Measurements from ENCODE around the gene GRIP2.

The GRIP2 gene

DNA sequence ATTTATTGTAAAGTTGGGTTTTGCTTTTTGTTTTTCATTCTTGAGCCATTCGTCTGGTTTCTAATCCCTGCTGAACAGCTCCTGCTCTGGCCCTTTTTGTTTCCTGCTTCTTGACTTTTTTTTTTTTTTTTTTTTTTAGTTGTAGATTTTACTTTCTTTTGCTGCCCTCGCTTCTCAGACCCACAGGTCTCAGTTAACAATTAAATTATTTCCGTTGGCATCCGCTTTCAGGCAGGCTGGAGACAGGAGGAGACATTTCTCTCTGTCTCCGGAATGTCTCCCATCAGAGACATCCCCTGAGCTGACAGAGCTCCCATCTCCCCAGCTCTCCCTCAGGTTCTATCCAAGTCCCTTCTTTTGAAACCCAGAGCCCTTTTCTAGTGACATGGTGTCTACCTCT lies 69.1 kb downstream of the GRIP2 start:
- TF ChIP-seq NFRKB (IDR thresholded peaks at IDR 0.05), result no peak
- no peak for TF ChIP-seq SP1 (IDR thresholded peaks at IDR 0.05)
- no peak for TF ChIP-seq ELF4 (IDR thresholded peaks at IDR 0.05)
- TF ChIP-seq BHLHE40 (IDR thresholded peaks at IDR 0.05; ENCODE audit: borderline replicate concordance), result no peak
- no peak for TF ChIP-seq FOXA1 (IDR thresholded peaks at IDR 0.05)
- TF ChIP-seq CTBP1 (IDR thresholded peaks at IDR 0.05; ENCODE audit: borderline replicate concordance), result no peak
- no peak for TF ChIP-seq SUZ12 (IDR thresholded peaks at IDR 0.05)
- no peak for TF ChIP-seq TARDBP (IDR thresholded peaks at IDR 0.05)
- TF ChIP-seq, protein P1, sequence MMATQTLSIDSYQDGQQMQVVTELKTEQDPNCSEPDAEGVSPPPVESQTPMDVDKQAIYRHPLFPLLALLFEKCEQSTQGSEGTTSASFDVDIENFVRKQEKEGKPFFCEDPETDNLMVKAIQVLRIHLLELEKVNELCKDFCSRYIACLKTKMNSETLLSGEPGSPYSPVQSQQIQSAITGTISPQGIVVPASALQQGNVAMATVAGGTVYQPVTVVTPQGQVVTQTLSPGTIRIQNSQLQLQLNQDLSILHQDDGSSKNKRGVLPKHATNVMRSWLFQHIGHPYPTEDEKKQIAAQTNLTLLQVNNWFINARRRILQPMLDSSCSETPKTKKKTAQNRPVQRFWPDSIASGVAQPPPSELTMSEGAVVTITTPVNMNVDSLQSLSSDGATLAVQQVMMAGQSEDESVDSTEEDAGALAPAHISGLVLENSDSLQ (IDR thresholded peaks at IDR 0.05), result no peak
- TF ChIP-seq ZNF384 (IDR thresholded peaks at IDR 0.05), result no peak
- TF ChIP-seq LEF1 (IDR thresholded peaks at IDR 0.05; ENCODE audit: borderline replicate concordance), result no peak
- TF ChIP-seq HDGF (IDR thresholded peaks at IDR 0.05; ENCODE audit: borderline replicate concordance), result no peak
- no peak for TF ChIP-seq L3MBTL2 (conservative IDR thresholded peaks at IDR 0.05)
- no peak for TF ChIP-seq ARNT (IDR thresholded peaks at IDR 0.05)
- no peak for DNase-seq (ENCODE audit: extremely low spot score)
- POLR2A ChIA-PET, result no interaction called here
- CTCF ChIA-PET, result no interaction called here

DNA sequence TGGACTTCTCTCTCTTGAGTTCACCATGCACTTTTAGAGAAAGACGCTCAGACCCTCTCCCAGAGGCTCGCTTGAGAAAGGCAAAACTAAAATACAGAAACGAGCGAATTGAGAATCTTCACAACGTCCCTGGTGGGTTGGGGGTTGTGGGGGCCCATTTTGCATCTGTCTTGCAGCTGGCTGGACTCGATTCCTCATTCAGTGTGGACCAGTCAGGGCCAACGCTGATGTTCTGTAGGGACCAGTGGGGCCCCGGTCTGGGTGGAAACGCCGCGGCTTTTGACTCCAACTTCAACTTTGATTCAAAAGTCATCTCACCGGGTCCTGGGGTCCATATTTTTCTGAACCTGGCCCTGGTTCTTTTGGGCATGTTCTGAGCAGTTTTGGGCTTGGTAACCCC lies 69.7 kb downstream of the GRIP2 start:
- no peak for DNase-seq (ENCODE audit: extremely low spot score)
- ChIA-PET POLR2A (no interaction called here), CTCF (no interaction called here)
- TF ChIP-seq ZNF384 (IDR thresholded peaks at IDR 0.05) (no peak), HDGF (IDR thresholded peaks at IDR 0.05; ENCODE audit: borderline replicate concordance) (no peak), FOXM1 (IDR thresholded peaks at IDR 0.05; ENCODE audit: borderline replicate concordance) (no peak), SUZ12 (IDR thresholded peaks at IDR 0.05) (no peak), BHLHE40 (IDR thresholded peaks at IDR 0.05; ENCODE audit: borderline replicate concordance) (no peak), NFRKB (IDR thresholded peaks at IDR 0.05) (no peak)

DNA sequence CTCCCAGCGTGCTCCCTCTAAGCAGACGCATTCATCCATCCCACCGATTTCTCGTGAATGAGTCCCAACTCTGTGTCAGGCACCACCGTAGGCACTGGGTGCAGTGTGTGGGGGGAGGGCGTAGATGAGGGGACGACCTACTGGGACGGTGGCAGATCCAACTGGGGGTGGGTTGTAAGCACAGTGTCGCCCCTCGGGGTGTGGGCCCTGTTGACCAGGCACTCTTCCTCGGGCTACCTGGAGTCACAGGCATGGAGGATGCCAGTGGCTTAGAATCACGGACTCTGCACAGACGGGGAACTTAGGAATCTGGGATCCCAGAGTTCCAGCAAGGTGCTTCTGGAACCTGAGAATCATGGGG lies 71.5 kb downstream of the GRIP2 start:
- TF ChIP-seq LEF1 (IDR thresholded peaks at IDR 0.05; ENCODE audit: borderline replicate concordance) (no peak), CTBP1 (IDR thresholded peaks at IDR 0.05; ENCODE audit: borderline replicate concordance) (no peak), FOXA1 (IDR thresholded peaks at IDR 0.05) (no peak), BHLHE40 (IDR thresholded peaks at IDR 0.05; ENCODE audit: borderline replicate concordance) (no peak), NFRKB (IDR thresholded peaks at IDR 0.05) (no peak), ELF4 (IDR thresholded peaks at IDR 0.05) (no peak), ARNT (IDR thresholded peaks at IDR 0.05) (no peak), SUZ12 (IDR thresholded peaks at IDR 0.05) (no peak), SP1 (IDR thresholded peaks at IDR 0.05) (no peak), FOXK2 (IDR thresholded peaks at IDR 0.05) (no peak), TARDBP (IDR thresholded peaks at IDR 0.05) (no peak), L3MBTL2 (conservative IDR thresholded peaks at IDR 0.05) (no peak)
- DNase-seq (ENCODE audit: extremely low spot score), result no peak
- ChIA-PET POLR2A (no interaction called here), CTCF (interaction anchor here (0.7 to 2.2 kb wide), 12 partner anchors 9 to 271 kb away, joined by 3 to 12 read pairs (median 5); no protein-coding TSS in a partner anchor)

DNA sequence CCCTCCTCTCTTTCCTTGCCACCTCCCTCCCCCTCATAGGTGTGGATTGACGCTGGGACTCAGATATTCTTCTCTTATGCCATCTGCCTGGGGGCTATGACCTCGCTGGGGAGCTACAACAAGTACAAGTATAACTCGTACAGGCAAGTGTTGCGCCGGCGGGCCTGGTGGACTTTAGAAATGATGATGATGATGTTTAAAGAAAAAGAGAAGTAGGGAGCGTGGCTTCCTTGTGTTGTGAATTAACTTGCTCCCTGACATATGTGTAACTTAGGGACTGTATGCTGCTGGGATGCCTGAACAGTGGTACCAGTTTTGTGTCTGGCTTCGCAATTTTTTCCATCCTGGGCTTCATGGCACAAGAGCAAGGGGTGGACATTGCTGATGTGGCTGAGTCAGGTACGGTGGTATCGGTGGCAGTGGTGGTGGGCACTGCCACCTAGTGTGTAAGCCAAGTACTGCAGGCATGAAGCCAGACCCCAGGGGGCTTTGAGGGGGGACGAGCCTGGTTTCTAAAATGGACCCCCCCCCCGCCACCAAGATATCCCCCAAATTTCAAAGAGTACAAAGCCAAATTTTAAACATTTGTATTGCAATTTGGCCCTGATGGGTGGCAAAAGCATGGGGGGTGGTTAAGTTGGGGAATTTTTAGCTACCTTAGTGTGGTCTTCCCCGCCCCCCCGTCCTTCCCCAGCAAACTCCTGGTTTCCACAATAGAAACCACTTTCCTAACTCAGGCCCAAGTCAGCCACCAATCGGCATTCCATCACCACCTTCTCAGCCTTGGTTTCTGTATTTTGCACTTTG lies 72.1 kb downstream of the GRIP2 start:
- TF ChIP-seq FOXM1 (IDR thresholded peaks at IDR 0.05; ENCODE audit: borderline replicate concordance) (peak; percentile 63; the same call in 1 of the 2 replicates), ZNF384 (IDR thresholded peaks at IDR 0.05) (no peak)
- ChIA-PET CTCF (interaction anchor here (0.7 to 2.2 kb wide), 14 partner anchors 9 to 271 kb away, joined by 3 to 12 read pairs (median 4); no protein-coding TSS in a partner anchor), POLR2A (no interaction called here)
- DNase-seq (ENCODE audit: extremely low spot score), result peak; percentile 85

DNA sequence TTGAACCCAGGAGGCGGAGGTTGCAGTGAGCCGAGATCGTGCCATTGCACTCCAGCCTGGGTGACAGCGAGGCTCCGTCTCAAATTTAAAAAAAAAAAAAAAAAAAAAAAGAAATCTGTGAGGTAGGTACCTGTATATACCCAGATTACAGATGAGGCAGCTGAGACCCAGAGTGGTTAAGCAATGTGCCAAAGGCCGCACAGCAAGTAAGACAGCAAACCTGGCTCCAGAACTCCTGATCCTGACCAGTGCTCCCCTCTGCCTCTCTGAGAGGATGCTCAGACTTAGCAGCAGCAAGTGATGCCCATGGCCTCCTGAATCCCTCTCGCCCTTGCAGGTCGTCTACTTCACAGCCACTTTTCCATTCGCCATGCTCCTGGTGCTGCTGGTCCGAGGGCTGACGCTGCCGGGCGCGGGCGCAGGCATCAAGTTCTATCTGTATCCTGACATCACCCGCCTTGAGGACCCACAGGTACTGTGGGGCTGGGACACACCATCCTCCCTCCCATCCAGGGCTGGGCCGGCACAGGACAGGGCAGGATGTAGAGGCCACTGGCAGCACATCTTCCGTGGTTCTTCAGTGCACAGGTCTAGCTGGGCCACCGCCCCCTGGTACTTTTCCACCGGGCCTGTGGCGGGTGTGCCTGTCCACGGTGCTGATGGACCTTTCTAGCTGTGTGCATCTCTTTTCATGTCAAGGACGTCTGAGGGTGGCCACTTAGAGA lies 73.8 kb downstream of the GRIP2 start:
- no peak for DNase-seq (ENCODE audit: extremely low spot score)
- POLR2A ChIA-PET, result no interaction called here
- CTCF ChIA-PET, result interaction anchor here (2.2 kb wide), 1 partner anchor 263 kb away, joined by 12 read pairs; no protein-coding TSS in a partner anchor
- TF ChIP-seq BHLHE40 (IDR thresholded peaks at IDR 0.05; ENCODE audit: borderline replicate concordance), result no peak
- no peak for TF ChIP-seq FOXM1 (IDR thresholded peaks at IDR 0.05; ENCODE audit: borderline replicate concordance)
- no peak for TF ChIP-seq ELF4 (IDR thresholded peaks at IDR 0.05)
- TF ChIP-seq FOXA1 (IDR thresholded peaks at IDR 0.05), result no peak
- no peak for TF ChIP-seq NFRKB (IDR thresholded peaks at IDR 0.05)
- no peak for TF ChIP-seq HDGF (IDR thresholded peaks at IDR 0.05; ENCODE audit: borderline replicate concordance)
- TF ChIP-seq TARDBP (IDR thresholded peaks at IDR 0.05), result no peak
- TF ChIP-seq CTBP1 (IDR thresholded peaks at IDR 0.05; ENCODE audit: borderline replicate concordance), result no peak
- TF ChIP-seq ARNT (IDR thresholded peaks at IDR 0.05), result no peak
- no peak for TF ChIP-seq FOXK2 (IDR thresholded peaks at IDR 0.05)
- no peak for TF ChIP-seq SP1 (IDR thresholded peaks at IDR 0.05)
- TF ChIP-seq, protein P1 (IDR thresholded peaks at IDR 0.05), result no peak
- TF ChIP-seq ZNF384 (IDR thresholded peaks at IDR 0.05), result no peak
- TF ChIP-seq LEF1 (IDR thresholded peaks at IDR 0.05; ENCODE audit: borderline replicate concordance), result no peak
- TF ChIP-seq SUZ12 (IDR thresholded peaks at IDR 0.05), result no peak
- TF ChIP-seq L3MBTL2 (conservative IDR thresholded peaks at IDR 0.05), result no peak

DNA sequence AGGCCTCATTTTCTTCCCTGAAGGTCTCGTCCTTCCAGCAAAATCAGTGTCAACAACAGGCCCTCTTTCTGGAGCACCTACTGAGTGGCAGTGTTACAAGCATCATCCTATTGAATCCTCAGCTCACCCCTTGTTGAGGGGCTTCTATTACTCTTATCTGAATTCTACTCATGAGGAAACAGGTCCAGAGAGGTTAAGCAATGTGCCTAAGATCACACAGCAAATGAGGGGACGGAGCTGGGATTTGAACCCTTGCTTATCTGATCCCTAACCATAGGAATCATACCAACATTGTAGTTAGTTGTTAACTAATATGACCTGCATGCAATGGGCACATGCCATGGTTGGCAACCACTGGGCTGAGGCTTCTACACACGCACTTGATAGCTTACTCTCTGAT lies 74.7 kb downstream of the GRIP2 start:
- TF ChIP-seq FOXM1 (IDR thresholded peaks at IDR 0.05; ENCODE audit: borderline replicate concordance) (no peak), CTBP1 (IDR thresholded peaks at IDR 0.05; ENCODE audit: borderline replicate concordance) (no peak), FOXA1 (IDR thresholded peaks at IDR 0.05) (no peak), SUZ12 (IDR thresholded peaks at IDR 0.05) (no peak), SP1 (IDR thresholded peaks at IDR 0.05) (no peak), LEF1 (IDR thresholded peaks at IDR 0.05; ENCODE audit: borderline replicate concordance) (no peak)
- TF ChIP-seq, protein P1 (IDR thresholded peaks at IDR 0.05), result no peak
- ChIA-PET CTCF (no interaction called here), POLR2A (no interaction called here)
- DNase-seq (ENCODE audit: extremely low spot score), result no peak
